Hepatocyte (in vitro differentiated cells): Measurements from ENCODE around the gene DYRK1A. TPM values are rescaled to one million over a fixed set of nuclear protein-coding genes. Genes with fewer than 3 reads are reported as not detected.

Experiments
- DNase-seq: peaks from one replicate; pipeline ENCODE4 v3.0.0-alpha.2; 2016; ENCODE audit warnings: low spot score
- H2AFZ ChIP-seq: fragments of 200-600 bp; sonication (generic); 2 replicates; pipeline ENCODE4 v1.6.0; 2016; ENCODE audit warnings: antibody characterized with exemption, mild to moderate bottlenecking
- H3K27ac ChIP-seq: fragments of 200-600 bp; sonication (generic); 2 replicates; pipeline ENCODE4 v1.5.1; 2016; ENCODE audit warnings: mild to moderate bottlenecking
- H3K27me3 ChIP-seq: fragments of 200-600 bp; sonication (generic); 2 replicates; pipeline ENCODE4 v1.6.1; 2016
- H3K36me3 ChIP-seq: fragments of 200-600 bp; sonication (generic); replicated peaks from 2 replicates; pipeline ENCODE4 v1.5.1; 2016; ENCODE audit warnings: low read depth; ENCODE audit not compliant: insufficient read depth
- H3K4me1 ChIP-seq: fragments of 200-600 bp; sonication (generic); 2 replicates; pipeline ENCODE4 v1.5.1; 2016; ENCODE audit warnings: mild to moderate bottlenecking, moderate library complexity; ENCODE audit not compliant: insufficient read depth
- H3K4me2 ChIP-seq: fragments of 200-600 bp; sonication (generic); 2 replicates; pipeline ENCODE4 v1.6.0; 2016
- H3K4me3 ChIP-seq: fragments of 200-600 bp; sonication (generic); 2 replicates; pipeline ENCODE4 v1.5.1; 2016; ENCODE audit warnings: mild to moderate bottlenecking
- H3K79me2 ChIP-seq: fragments of 200-600 bp; sonication (generic); 2 replicates; pipeline ENCODE4 v1.6.0; 2017; ENCODE audit warnings: mild to moderate bottlenecking
- H3K9me2 ChIP-seq: fragments of 200-600 bp; sonication (generic); replicated peaks from 2 replicates; pipeline ENCODE4 v1.6.0; 2017; ENCODE audit warnings: mild to moderate bottlenecking; ENCODE audit not compliant: insufficient read depth
- H3K9me3 ChIP-seq: fragments of 200-600 bp; sonication (generic); 2 replicates; pipeline ENCODE4 v1.5.1; 2016; ENCODE audit warnings: low read depth, mild to moderate bottlenecking
- H4K20me1 ChIP-seq: fragments of 200-600 bp; sonication (generic); 2 replicates; pipeline ENCODE4 v1.6.0; 2016; ENCODE audit warnings: mild to moderate bottlenecking; ENCODE audit not compliant: insufficient read depth, poor library complexity, severe bottlenecking
- CTCF ChIP-seq: fragments of 200-600 bp; sonication (generic); IDR thresholded peaks from 2 replicates; pipeline ENCODE4 v1.5.1; 2016; ENCODE audit warnings: antibody characterized with exemption, mild to moderate bottlenecking; ENCODE audit not compliant: poor library complexity
- EZH2 ChIP-seq: fragments of 200-600 bp; sonication (generic); IDR thresholded peaks from 2 replicates; pipeline ENCODE4 v1.6.1; 2016; ENCODE audit warnings: antibody characterized with exemption, mild to moderate bottlenecking, borderline replicate concordance
- EZH2phosphoT487 ChIP-seq: fragments of 200-600 bp; sonication (generic); IDR thresholded peaks from one replicate; pipeline ENCODE4 v1.6.1; 2018; ENCODE audit warnings: antibody characterized with exemption, mild to moderate bottlenecking, low read depth, moderate library complexity; ENCODE audit not compliant: unreplicated experiment, severe bottlenecking
- WGBS: methylation state at CpG from one replicate; pipeline ENCODE4 v1.1.6; 2016; ENCODE audit warnings: low lambda C conversion rate; ENCODE audit errors: missing lambda C conversion rate; 5-methylcytosine and 5-hydroxymethylcytosine counted together
- polyA plus RNA-seq: library from polyadenylated mRNA; unstranded; fragments of >200 nt; fragmentation: Nextera tagmentation; extraction: Ambion mirVana; gene quantifications from 2 replicates; pipeline ENCODE4 v1.2.1, GENCODE V29; 2016
- total RNA-seq: library from RNA; depleted of rRNA; stranded (reverse); fragments of >200 nt; gene quantifications from 2 replicates; pipeline ENCODE4 v1.2.3, GENCODE V29; 2014

DYRK1A gene
- total and polyA plus RNA-seq, 2 experiments from 2014 or later = 4.9 to 85.2 TPM

GRCh38 chr21:37342046-37342632 lies 24.4 kb upstream of the DYRK1A start:
- Histone ChIP-seq H4K20me1 (no peaks in the 10 kb centered on the region), H3K27me3 (no peaks in the 10 kb centered on the region), H3K4me1 (peaks cover 15% of the 10 kb centered on the region), H3K79me2 (no peaks in the 10 kb centered on the region), H3K9me3 (no peaks in the 10 kb centered on the region), H3K27ac (no peak overlapping the region), H3K4me3 (no peak overlapping the region), H3K36me3 (no peaks in the 10 kb centered on the region), H3K4me2 (no peak overlapping the region), H2AFZ (no peak overlapping the region), H3K9me2 (no peaks in the 10 kb centered on the region)
- TF ChIP-seq CTCF = no peak
- 86% methylated on average over 9 of the region's 9 CpGs for WGBS
- no peak for DNase-seq

GRCh38 chr21:37346841-37347430 lies 19.6 kb upstream of the DYRK1A start:
- H3K27me3 ChIP-seq = no peaks in the 10 kb centered on the region
- H4K20me1 ChIP-seq = no peaks in the 10 kb centered on the region
- TF ChIP-seq EZH2phosphoT487 = no peak
- TF ChIP-seq EZH2 = no peak
- TF ChIP-seq CTCF = no peak
- no peaks in the 10 kb centered on the region for H3K36me3 ChIP-seq
- H2AFZ ChIP-seq = no peak overlapping the region
- H3K9me3 ChIP-seq = peaks cover 12% of the 10 kb centered on the region
- H3K79me2 ChIP-seq = no peaks in the 10 kb centered on the region
- H3K27ac ChIP-seq = no peak overlapping the region
- no peaks in the 10 kb centered on the region for H3K4me1 ChIP-seq
- H3K4me3 ChIP-seq = no peak overlapping the region
- no peaks in the 10 kb centered on the region for H3K9me2 ChIP-seq
- WGBS = 92% methylated on average over 2 of the region's 2 CpGs
- DNase-seq = no peak
- H3K4me2 ChIP-seq = no peak overlapping the region

GRCh38 chr21:37348664-37349063 lies 17.9 kb upstream of the DYRK1A start:
- H3K79me2 ChIP-seq = no peaks in the 10 kb centered on the region
- 61% methylated on average over 2 of the region's 2 CpGs for WGBS
- no peak overlapping the region for H2AFZ ChIP-seq
- DNase-seq = no peak
- H3K9me2 ChIP-seq = no peaks in the 10 kb centered on the region
- H3K4me2 ChIP-seq = no peak overlapping the region
- peaks cover 12% of the 10 kb centered on the region for H3K9me3 ChIP-seq
- no peaks in the 10 kb centered on the region for H3K36me3 ChIP-seq
- H4K20me1 ChIP-seq = no peaks in the 10 kb centered on the region
- H3K27me3 ChIP-seq = no peaks in the 10 kb centered on the region
- H3K27ac ChIP-seq = no peak overlapping the region
- no peaks in the 10 kb centered on the region for H3K4me1 ChIP-seq
- TF ChIP-seq EZH2phosphoT487 = no peak
- TF ChIP-seq EZH2 = no peak
- no peak for TF ChIP-seq CTCF
- no peak overlapping the region for H3K4me3 ChIP-seq
